CD4-positive, alpha-beta T cell treated with Interleukin-10 for 1 hour (primary cell): ENCODE measurements around the gene ATRAID.
A peak's percentile ranks its signal among the peaks of the same experiment; 100 is the strongest.
"Not testable (repeated sequence)": the region's sequence is repeated elsewhere in the genome, so short reads cannot be mapped to it uniquely, and the experiment has no call there.

Experiments
- DNase-seq: peaks from one replicate; pipeline ENCODE4 v3.0.0-alpha.2; 2020

The ATRAID gene

GRCh38 chr2:27211943-27212625 is at the start of gene ATRAID, which contains the start of gene SLC5A6:
Gene ATRAID (plus strand): TSS chr2:27212041. CDS start chr2:27212369, 328 bp downstream.
Gene SLC5A6 (minus strand): TSS chr2:27212268. CDS start chr2:27207650, 4,618 bp downstream.
- DNase-seq, result peak; percentile 90

- no peak for DNase-seq
Observed at GRCh38 chr2:27162151-27163121, 49.4 kb upstream of the ATRAID start.

GRCh38 chr2:27164960-27165763 is 46.7 kb upstream of the ATRAID start:
- no peak for DNase-seq

GRCh38 chr2:27170581-27171337 is 41.1 kb upstream of the ATRAID start:
- DNase-seq, result no peak

GRCh38 chr2:27171351-27171848 is 40.4 kb upstream of the ATRAID start:
- DNase-seq, result no peak

- no peak for DNase-seq
Observed at GRCh38 chr2:27174638-27175037, 37.2 kb upstream of the ATRAID start.

GRCh38 chr2:27175330-27175729 is 36.5 kb upstream of the ATRAID start:
- no peak for DNase-seq

GRCh38 chr2:27175781-27176180 is 36.1 kb upstream of the ATRAID start:
- DNase-seq, result not testable (repeated sequence)

- DNase-seq, result no peak
Observed at GRCh38 chr2:27177441-27178351, 34.1 kb upstream of the ATRAID start.

GRCh38 chr2:27178469-27178868 is 33.4 kb upstream of the ATRAID start:
- no peak for DNase-seq

- no peak for DNase-seq
Observed at GRCh38 chr2:27179344-27180000, 32.4 kb upstream of the ATRAID start.

GRCh38 chr2:27182346-27182745 is 29.5 kb upstream of the ATRAID start:
- DNase-seq, result no peak

GRCh38 chr2:27184115-27184514 is 27.7 kb upstream of the ATRAID start:
- DNase-seq, result no peak

- no peak for DNase-seq
Observed at GRCh38 chr2:27185331-27186026, 26.4 kb upstream of the ATRAID start.

GRCh38 chr2:27186613-27187345 is 25.1 kb upstream of the ATRAID start:
- DNase-seq, result no peak

- no peak for DNase-seq
Observed at GRCh38 chr2:27189989-27190388, 21.9 kb upstream of the ATRAID start.

- DNase-seq, result peak; percentile 66
Observed at GRCh38 chr2:27191070-27191829, 20.6 kb upstream of the ATRAID start.
